Inflammatory macrophage treated with lipopolysaccharide for 1 hour (primary cell): ENCODE data around the gene ALPG.
"Not testable (repeated sequence)": the region's sequence is repeated elsewhere in the genome, so short reads cannot be mapped to it uniquely, and the experiment has no call there.

Experiments used
- DNase-seq, 2 donors: peaks; one replicate each; pipeline ENCODE4 v3.0.0-alpha.2; 2020 to 2022

Gene ALPG

GRCh38 chr2:232406556-232407310, at the start of gene ALPG:
Gene ALPG (plus strand): TSS chr2:232406844. CDS start chr2:232406895, 51 bp downstream.
- no peak for DNase-seq

GRCh38 chr2:232361646-232362045, 45.0 kb upstream of the ALPG start:
- no peak for DNase-seq

GRCh38 chr2:232362174-232362900, 44.3 kb upstream of the ALPG start:
- DNase-seq = no peak

GRCh38 chr2:232363064-232363783, 43.4 kb upstream of the ALPG start:
- DNase-seq = not testable (repeated sequence)

GRCh38 chr2:232363784-232364615, 42.6 kb upstream of the ALPG start:
- DNase-seq = peak; percentile 18 to 33

GRCh38 chr2:232364806-232365594, 41.6 kb upstream of the ALPG start:
- DNase-seq = not testable (repeated sequence)

- DNase-seq = peak; percentile 10 to 18
These were observed 40.9 kb upstream of the ALPG start for GRCh38 chr2:232365621-232366321.

GRCh38 chr2:232366461-232366860, 40.2 kb upstream of the ALPG start:
- not testable (repeated sequence) for DNase-seq

GRCh38 chr2:232367016-232367415, 39.6 kb upstream of the ALPG start:
- no peak for DNase-seq

- no peak for DNase-seq
These were observed 38.9 kb upstream of the ALPG start for GRCh38 chr2:232367591-232368233.

- DNase-seq = peak in 1 of 2 donors; percentile 6
These were observed 38.3 kb upstream of the ALPG start for GRCh38 chr2:232368311-232368731.

- peak in 1 of 2 donors; percentile 31 for DNase-seq
These were observed 37.3 kb upstream of the ALPG start for GRCh38 chr2:232369126-232369951.

- not testable (repeated sequence) for DNase-seq
These were observed 36.6 kb upstream of the ALPG start for GRCh38 chr2:232370007-232370406.

- peak; percentile 66 to 82 for DNase-seq
These were observed 34.1 kb upstream of the ALPG start for GRCh38 chr2:232372231-232373208.

GRCh38 chr2:232374356-232374755, 32.3 kb upstream of the ALPG start:
- DNase-seq = no peak

GRCh38 chr2:232375164-232375563, 31.5 kb upstream of the ALPG start:
- no peak for DNase-seq

GRCh38 chr2:232376260-232376659, 30.4 kb upstream of the ALPG start:
- DNase-seq = no peak

- no peak for DNase-seq
These were observed 29.9 kb upstream of the ALPG start for GRCh38 chr2:232376713-232377112.
